GM04504 (cell line): ENCODE results near the gene OSBPL2.

Experiments
- DNase-seq: peaks from one replicate; pipeline ENCODE4 v3.0.0-alpha.2; 2012; ENCODE audit warnings: low read depth

OSBPL2 gene

GRCh38 chr20:62235777-62236157, 2.6 kb upstream of the OSBPL2 start:
- no peak for DNase-seq

GRCh38 chr20:62236200-62236599, 2.1 kb upstream of the OSBPL2 start:
- no peak for DNase-seq

- no peak for DNase-seq
Observed at GRCh38 chr20:62236766-62237513, 1.4 kb upstream of the OSBPL2 start.

GRCh38 chr20:62237514-62237800, 864 bp upstream of the OSBPL2 start:
- DNase-seq, result no peak

GRCh38 chr20:62238569-62239277, 402 bp downstream of the OSBPL2 start:
- DNase-seq, result no peak

GRCh38 chr20:62239278-62239879, 1.1 kb downstream of the OSBPL2 start:
- no peak for DNase-seq

GRCh38 chr20:62240020-62240685, 1.8 kb downstream of the OSBPL2 start:
- no peak for DNase-seq

GRCh38 chr20:62241506-62241905, 3.2 kb downstream of the OSBPL2 start:
- DNase-seq, result no peak

- DNase-seq, result no peak
Observed at GRCh38 chr20:62242176-62242575, 3.9 kb downstream of the OSBPL2 start.

- no peak for DNase-seq
Observed at GRCh38 chr20:62243106-62243505, 4.8 kb downstream of the OSBPL2 start.

- DNase-seq, result no peak
Observed at GRCh38 chr20:62243906-62244515, 5.7 kb downstream of the OSBPL2 start.

- no peak for DNase-seq
Observed at GRCh38 chr20:62244644-62245108, 6.4 kb downstream of the OSBPL2 start.

- DNase-seq, result no peak
Observed at GRCh38 chr20:62245911-62246280, 7.6 kb downstream of the OSBPL2 start.

- DNase-seq, result no peak
Observed at GRCh38 chr20:62246431-62246830, 8.1 kb downstream of the OSBPL2 start.

GRCh38 chr20:62246872-62247652, 8.7 kb downstream of the OSBPL2 start:
- no peak for DNase-seq

GRCh38 chr20:62248890-62249560, 10.7 kb downstream of the OSBPL2 start:
- no peak for DNase-seq

- DNase-seq, result no peak
Observed at GRCh38 chr20:62252342-62252966, 14.1 kb downstream of the OSBPL2 start.

- no peak for DNase-seq
Observed at GRCh38 chr20:62253398-62253797, 15.1 kb downstream of the OSBPL2 start.

GRCh38 chr20:62254021-62254724, 15.9 kb downstream of the OSBPL2 start:
- DNase-seq, result no peak

- no peak for DNase-seq
Observed at GRCh38 chr20:62255976-62256375, 17.7 kb downstream of the OSBPL2 start.
